Naive thymus-derived CD4-positive, alpha-beta T cell (primary cell): ENCODE results near the gene NRDE2. TPM values are rescaled to one million over a fixed set of nuclear protein-coding genes. Genes with fewer than 3 reads are reported as not detected.

Experiments
- ATAC-seq: fragments of 150-1000 bp; cut with Tn5 transposase; 2 replicates; pipeline ENCODE4 v1.10.0; 2021; ENCODE audit warnings: mild to moderate bottlenecking, moderate library complexity
- CTCF ChIA-PET: fragments of 350-600 bp; sonication (Branson Sonifier 250); formaldehyde crosslinking; loops from one replicate; lab custom pipeline; 2021; ENCODE audit warnings: antibody characterized with exemption; lab: Charles Lee
- POLR2A ChIA-PET: fragments of 350-600 bp; sonication (Branson Sonifier 250); formaldehyde crosslinking; loops from one replicate; lab custom pipeline; 2021; ENCODE audit warnings: antibody characterized with exemption, inconsistent platforms; lab: Charles Lee
- DNase-seq, 9 donors: peaks; one replicate each; pipeline versions ENCODE4 v3.0.0 to v3.0.0-alpha.2; 2020 to 2022; ENCODE audit warnings: mixed read lengths in 1 of 9
- H3K27ac ChIP-seq: one replicate; pipeline ENCODE4 v1.7.0; 2013; ENCODE audit warnings: mild to moderate bottlenecking, low read depth, low read length, moderate library complexity
- H3K27me3 ChIP-seq, 2 donors: one replicate each; pipeline ENCODE4 v1.7.0; 2013; ENCODE audit warnings: low read length in 2 of 2, mild to moderate bottlenecking in 2 of 2, moderate library complexity in 2 of 2; ENCODE audit not compliant: control insufficient read depth in 2 of 2, insufficient read depth in 2 of 2
- H3K36me3 ChIP-seq, 3 experiments: 1 replicate in 2 of 3; 2 replicates in 1 of 3; pipeline ENCODE4 v1.7.0; 2013; ENCODE audit warnings: low read length in 3 of 3, mild to moderate bottlenecking in 3 of 3, moderate library complexity in 1 of 3; ENCODE audit not compliant: insufficient read depth in 3 of 3, control insufficient read depth in 2 of 3
- H3K4me1 ChIP-seq, 2 donors: one replicate each; pipeline ENCODE4 v1.7.0; 2013; ENCODE audit warnings: low read length in 2 of 2, mild to moderate bottlenecking in 2 of 2, moderate library complexity in 1 of 2; ENCODE audit not compliant: control insufficient read depth in 2 of 2, insufficient read depth in 2 of 2
- H3K4me3 ChIP-seq: 2 replicates; pipeline ENCODE4 v1.7.0; 2013; ENCODE audit warnings: mild to moderate bottlenecking, low read length
- H3K9me3 ChIP-seq, 3 experiments: 1 replicate in 2 of 3; 2 replicates in 1 of 3; pipeline ENCODE4 v1.7.0; 2013; ENCODE audit warnings: low read length in 3 of 3; ENCODE audit not compliant: control insufficient read depth in 2 of 3
- H3K27ac Mint-ChIP-seq, 9 donors: one replicate each; pipeline ENCODE4 v1.8.0; 2020 to 2022; ENCODE audit warnings: mixed read lengths in 9 of 9, mild to moderate bottlenecking in 8 of 9, moderate library complexity in 5 of 9, inconsistent platforms in 2 of 9
- H3K27me3 Mint-ChIP-seq, 5 donors: one replicate each; pipeline ENCODE4 v1.8.0; 2021 to 2022; ENCODE audit warnings: mixed read lengths in 5 of 5, mild to moderate bottlenecking in 1 of 5
- H3K36me3 Mint-ChIP-seq, 5 donors: one replicate each; pipeline ENCODE4 v1.8.0; 2020 to 2022; ENCODE audit warnings: mixed read lengths in 5 of 5, mild to moderate bottlenecking in 3 of 5, inconsistent platforms in 1 of 5
- H3K4me1 Mint-ChIP-seq, 7 donors: one replicate each; pipeline ENCODE4 v1.8.0; 2020 to 2022; ENCODE audit warnings: mixed read lengths in 7 of 7, mild to moderate bottlenecking in 3 of 7, inconsistent platforms in 1 of 7
- H3K4me3 Mint-ChIP-seq, 10 donors: one replicate each; pipeline ENCODE4 v1.8.0; 2020 to 2022; ENCODE audit warnings: mild to moderate bottlenecking in 10 of 10, mixed read lengths in 10 of 10, moderate library complexity in 6 of 10, inconsistent platforms in 2 of 10
- H3K9me3 Mint-ChIP-seq, 11 donors: one replicate each; pipeline ENCODE4 v1.8.0; 2020 to 2022; ENCODE audit warnings: mixed read lengths in 11 of 11, mild to moderate bottlenecking in 4 of 11, inconsistent platforms in 1 of 11, moderate library complexity in 1 of 11
- intact Hi-C, 2 donors: fragments of 100-400 bp; cut with micrococcal nuclease; formaldehyde crosslinking; loops; one replicate each; pipeline ENCODE4 v1.15.1; 2023
- polyA plus RNA-seq, 2 donors: library from polyadenylated mRNA; unstranded; fragments of 300-500 nt; fragmentation: Illumina TruSeq; gene quantifications; one replicate each; pipeline ENCODE4 v1.2.3, GENCODE V29; 2021
- total RNA-seq, 6 experiments: library from RNA in 5 of 6; stranded (reverse) in 5 of 6; gene quantifications; 1 replicate in 5 of 6; 2 replicates in 1 of 6; pipeline ENCODE4 v1.2.3 and lab custom pipeline; 2021 to 2026

NRDE2 gene
- total and polyA plus RNA-seq, 7 experiments from 2014 or later, result 8.4 to 30.2 (median 26.6) TPM

GRCh38 chr14:90358359-90358758, 26.6 kb upstream of the NRDE2 start:
- Histone ChIP-seq H3K4me1 (no peaks in the 10 kb centered on the region), H3K9me3 (no peaks in the 10 kb centered on the region), H3K4me3 (no peak overlapping the region), H3K27ac (no peak overlapping the region), H3K36me3 (no peaks in the 10 kb centered on the region), H3K27me3 (no peaks in the 10 kb centered on the region)
- no peak for ATAC-seq
- CTCF ChIA-PET, result no interaction called here
- H3K36me3 Mint-ChIP-seq, result no peaks in the 10 kb centered on the region
- H3K9me3 Mint-ChIP-seq, result no peaks in the 10 kb centered on the region
- no peak for DNase-seq
- POLR2A ChIA-PET, result interaction anchor here (1.2 kb wide), 1 partner anchor 25 kb away, joined by 4 read pairs; no protein-coding TSS in a partner anchor
- H3K27me3 Mint-ChIP-seq, result peaks cover 2 to 16% (median 13%) of the 10 kb centered on the region in 5 donors
- no peaks in the 10 kb centered on the region for H3K4me1 Mint-ChIP-seq
- no peak overlapping the region for H3K27ac Mint-ChIP-seq
- intact Hi-C loops, result no loop called here
- no peak overlapping the region for H3K4me3 Mint-ChIP-seq

GRCh38 chr14:90356925-90357324, 25.2 kb upstream of the NRDE2 start:
- Mint-ChIP-seq H3K9me3 (no peaks in the 10 kb centered on the region), H3K27ac (no peak overlapping the region), H3K36me3 (no peaks in the 10 kb centered on the region), H3K27me3 (peaks cover 0 to 14% (median 6%) of the 10 kb centered on the region in 5 donors), H3K4me3 (no peak overlapping the region), H3K4me1 (no peaks in the 10 kb centered on the region)
- no peaks in the 10 kb centered on the region for H3K9me3 ChIP-seq
- H3K27me3 ChIP-seq, result no peaks in the 10 kb centered on the region
- H3K4me3 ChIP-seq, result no peak overlapping the region
- ChIA-PET POLR2A (no interaction called here), CTCF (no interaction called here)
- no peaks in the 10 kb centered on the region for H3K4me1 ChIP-seq
- no peak overlapping the region for H3K27ac ChIP-seq
- ATAC-seq (no peak), DNase-seq (no peak)
- no peaks in the 10 kb centered on the region for H3K36me3 ChIP-seq
- intact Hi-C loops, result no loop called here

GRCh38 chr14:90355540-90356518, 24.1 kb upstream of the NRDE2 start:
- peaks cover 0 to 15% (median 5%) of the 10 kb centered on the region in 5 donors for H3K27me3 Mint-ChIP-seq
- no peak for ATAC-seq
- H3K36me3 ChIP-seq, result no peaks in the 10 kb centered on the region
- no peak overlapping the region for H3K27ac ChIP-seq
- H3K36me3 Mint-ChIP-seq, result no peaks in the 10 kb centered on the region
- ChIA-PET POLR2A (no interaction called here), CTCF (interaction anchor here (0.6 kb wide), 1 partner anchor 9 kb away, joined by 3 read pairs; no protein-coding TSS in a partner anchor)
- H3K9me3 ChIP-seq, result no peaks in the 10 kb centered on the region
- intact Hi-C loops, result no loop called here
- H3K4me3 ChIP-seq, result no peak overlapping the region
- DNase-seq, result no peak
- no peak overlapping the region for H3K27ac Mint-ChIP-seq
- no peaks in the 10 kb centered on the region for H3K4me1 Mint-ChIP-seq
- H3K4me3 Mint-ChIP-seq, result no peak overlapping the region
- no peaks in the 10 kb centered on the region for H3K9me3 Mint-ChIP-seq
- H3K4me1 ChIP-seq, result no peaks in the 10 kb centered on the region
- no peaks in the 10 kb centered on the region for H3K27me3 ChIP-seq

- Mint-ChIP-seq H3K9me3 (no peaks in the 10 kb centered on the region), H3K4me1 (peaks cover 0 to 2% (median 0%) of the 10 kb centered on the region in 7 donors), H3K36me3 (no peaks in the 10 kb centered on the region), H3K27me3 (peaks cover 0 to 14% (median 5%) of the 10 kb centered on the region in 5 donors), H3K27ac (no peak overlapping the region), H3K4me3 (no peak overlapping the region)
- POLR2A ChIA-PET, result no interaction called here
- DNase-seq, result no peak
- Histone ChIP-seq H3K27ac (no peak overlapping the region), H3K9me3 (no peaks in the 10 kb centered on the region), H3K36me3 (no peaks in the 10 kb centered on the region), H3K4me3 (no peak overlapping the region), H3K4me1 (no peaks in the 10 kb centered on the region), H3K27me3 (no peaks in the 10 kb centered on the region)
- ATAC-seq, result no peak
- CTCF ChIA-PET, result interaction anchor here (0.6 kb wide), 1 partner anchor 8 kb away, joined by 3 read pairs; no protein-coding TSS in a partner anchor
- intact Hi-C loops, result no loop called here
Observed at GRCh38 chr14:90354551-90355298, 23.0 kb upstream of the NRDE2 start.

GRCh38 chr14:90349739-90350138, 18.0 kb upstream of the NRDE2 start:
- Mint-ChIP-seq H3K36me3 (no peaks in the 10 kb centered on the region), H3K9me3 (no peaks in the 10 kb centered on the region), H3K27me3 (peaks cover 0 to 3% (median 0%) of the 10 kb centered on the region in 5 donors), H3K4me1 (peaks cover 0 to 2% (median 0%) of the 10 kb centered on the region in 7 donors), H3K4me3 (no peak overlapping the region), H3K27ac (no peak overlapping the region)
- no peak for ATAC-seq
- Histone ChIP-seq H3K9me3 (no peaks in the 10 kb centered on the region), H3K4me3 (no peak overlapping the region), H3K36me3 (no peaks in the 10 kb centered on the region), H3K27ac (no peak overlapping the region), H3K27me3 (no peaks in the 10 kb centered on the region), H3K4me1 (no peaks in the 10 kb centered on the region)
- ChIA-PET POLR2A (no interaction called here), CTCF (no interaction called here)
- DNase-seq, result no peak
- intact Hi-C loops, result no loop called here

GRCh38 chr14:90348270-90348669, 16.5 kb upstream of the NRDE2 start:
- peaks cover 0 to 2% (median 0%) of the 10 kb centered on the region in 7 donors for H3K4me1 Mint-ChIP-seq
- H3K4me3 Mint-ChIP-seq, result no peak overlapping the region
- H3K27ac Mint-ChIP-seq, result no peak overlapping the region
- Histone ChIP-seq H3K36me3 (no peaks in the 10 kb centered on the region), H3K27ac (no peak overlapping the region), H3K4me1 (no peaks in the 10 kb centered on the region), H3K27me3 (no peaks in the 10 kb centered on the region), H3K9me3 (no peaks in the 10 kb centered on the region), H3K4me3 (no peak overlapping the region)
- POLR2A ChIA-PET, result no interaction called here
- H3K36me3 Mint-ChIP-seq, result no peaks in the 10 kb centered on the region
- DNase-seq, result no peak
- H3K9me3 Mint-ChIP-seq, result no peaks in the 10 kb centered on the region
- intact Hi-C loops, result no loop called here
- ATAC-seq, result no peak
- H3K27me3 Mint-ChIP-seq, result peaks cover 0 to 3% (median 0%) of the 10 kb centered on the region in 5 donors
- CTCF ChIA-PET, result no interaction called here
